ENCODE measurements around the gene UNC13B.
"Not testable (repeated sequence)": the region's sequence is repeated elsewhere in the genome, so short reads cannot be mapped to it uniquely, and the experiment has no call there.

The UNC13B gene

GRCh38 chr9:35161713-35162604 is at the start of gene UNC13B:
UNC13B (plus strand) TSS chr9:35162009; CDS start chr9:35162284, 275 bp downstream.
- DNase-seq: peak; percentile 31

GRCh38 chr9:35112257-35113020 is 49.4 kb upstream of the UNC13B start:
- no peak for DNase-seq

DNA sequence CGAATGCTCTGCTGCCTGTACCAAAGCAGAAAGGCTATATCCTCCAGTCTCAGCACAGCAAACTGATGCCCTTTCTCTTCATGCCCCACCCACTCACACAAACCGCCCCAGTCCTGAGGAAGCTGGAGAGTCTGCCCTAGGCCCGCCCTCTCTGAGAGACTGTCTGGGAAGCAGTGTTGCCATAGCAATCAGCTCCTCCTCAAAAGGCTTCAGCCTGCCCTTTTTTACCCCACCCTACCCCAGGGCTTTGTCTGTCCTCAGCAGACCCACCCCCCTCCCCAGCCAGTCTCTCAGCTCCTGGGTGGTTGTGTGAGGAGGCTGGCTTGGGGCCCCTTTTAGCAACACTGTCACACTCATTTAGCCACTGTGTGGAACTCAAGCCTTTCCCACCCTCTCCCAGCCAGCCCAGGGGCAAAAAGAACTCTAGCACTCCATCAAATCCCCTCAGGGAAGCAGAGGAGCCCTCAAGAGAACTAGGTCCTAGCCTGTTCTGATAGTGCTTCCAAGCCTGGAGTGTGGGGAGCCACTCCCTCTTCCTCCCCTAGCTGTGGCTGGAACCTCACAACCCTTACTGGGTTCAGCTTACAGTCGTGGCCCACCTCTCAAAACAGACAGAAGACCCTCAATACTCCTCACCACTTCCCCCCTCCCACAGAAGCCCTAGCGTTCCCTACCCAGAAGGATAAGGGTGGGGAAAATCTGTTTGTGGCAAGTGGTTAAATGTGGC is 47.5 kb upstream of the UNC13B start:
- DNase-seq: peak; percentile 17

DNA sequence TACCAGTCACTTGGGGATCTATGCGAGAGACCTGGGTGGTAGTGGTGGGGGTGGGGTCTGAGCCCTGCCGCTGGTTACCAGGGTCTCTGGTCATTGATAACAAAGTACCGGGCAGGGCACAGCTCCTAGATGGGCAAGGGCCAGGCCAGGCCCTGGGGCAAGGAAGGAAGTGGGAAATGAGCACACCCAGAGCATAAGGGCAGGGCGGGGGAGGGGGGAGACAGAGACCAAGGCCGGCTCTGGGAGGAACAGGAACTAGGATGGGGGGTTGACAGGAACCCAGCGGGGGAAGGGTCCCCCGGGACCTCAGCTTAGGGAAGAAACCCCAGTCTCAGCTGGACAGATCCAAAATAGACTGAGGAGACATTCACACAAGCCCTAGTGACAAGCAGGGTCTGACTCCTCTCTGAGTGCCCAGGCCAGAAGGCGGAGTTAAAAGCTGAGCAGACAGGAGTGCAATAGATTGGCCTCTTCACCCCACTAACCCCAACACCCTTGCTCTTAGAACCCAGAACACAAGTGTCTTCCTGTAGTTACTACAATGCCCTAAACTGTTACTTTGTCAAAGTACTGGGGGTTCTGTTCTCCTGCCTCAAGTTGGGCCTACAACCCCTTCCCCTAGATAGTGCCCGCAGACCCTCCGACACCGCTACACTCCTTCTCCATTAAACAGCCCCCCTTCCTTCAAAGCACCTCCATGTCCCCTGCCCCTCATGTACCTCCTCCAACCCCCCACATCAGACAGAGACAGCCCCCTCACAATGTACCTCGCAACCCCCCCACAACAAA is 46.8 kb upstream of the UNC13B start:
- no peak for DNase-seq

DNA sequence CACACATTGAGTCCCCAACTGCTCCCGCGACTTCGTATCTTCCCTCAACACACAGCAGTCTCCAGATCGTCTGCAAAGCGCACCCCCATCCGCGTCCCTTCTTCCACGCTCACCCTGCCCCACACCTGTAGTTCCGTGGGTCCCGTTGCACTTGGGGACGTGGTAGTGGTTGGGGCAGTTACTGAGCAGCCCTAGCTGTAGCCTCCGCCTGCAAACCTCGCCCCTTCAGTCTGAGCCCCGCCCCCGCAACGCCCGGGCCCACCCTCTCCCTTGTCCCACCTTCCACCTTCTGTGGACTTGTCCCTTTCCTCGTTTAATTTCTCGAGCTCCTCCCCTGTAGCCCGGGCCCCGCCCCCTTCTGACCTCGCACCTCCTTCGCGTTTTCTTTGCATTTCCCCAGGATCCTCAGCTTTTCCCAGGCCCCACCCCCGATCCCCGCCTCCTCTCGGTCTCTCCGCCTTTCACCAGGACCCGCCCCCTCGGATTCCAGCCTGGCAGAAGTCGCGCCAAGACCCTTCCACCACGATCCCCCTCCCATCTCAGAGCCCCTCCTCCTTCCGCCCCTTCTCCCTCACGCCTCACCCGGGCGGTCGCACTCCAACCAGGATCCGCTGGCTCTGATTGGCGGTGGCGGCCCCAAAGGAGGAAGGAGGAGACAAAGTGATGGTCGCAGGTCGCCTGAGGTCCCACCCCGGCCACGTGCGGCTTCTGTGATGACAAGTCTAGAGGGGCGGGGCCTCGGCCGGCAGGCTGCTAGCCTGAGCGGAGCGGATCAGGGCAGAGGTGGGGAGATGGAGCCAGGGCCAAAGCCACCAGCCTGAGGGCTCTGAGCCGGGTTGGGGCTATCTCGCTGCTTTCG is 45.9 kb upstream of the UNC13B start, which contains the start of gene ATOSB:
Gene ATOSB (minus strand): TSS at position 183 of the 859 bp plus-strand sequence. CDS start 7,588 bp downstream, outside the sequence.
- DNase-seq: peak; percentile 44

DNA sequence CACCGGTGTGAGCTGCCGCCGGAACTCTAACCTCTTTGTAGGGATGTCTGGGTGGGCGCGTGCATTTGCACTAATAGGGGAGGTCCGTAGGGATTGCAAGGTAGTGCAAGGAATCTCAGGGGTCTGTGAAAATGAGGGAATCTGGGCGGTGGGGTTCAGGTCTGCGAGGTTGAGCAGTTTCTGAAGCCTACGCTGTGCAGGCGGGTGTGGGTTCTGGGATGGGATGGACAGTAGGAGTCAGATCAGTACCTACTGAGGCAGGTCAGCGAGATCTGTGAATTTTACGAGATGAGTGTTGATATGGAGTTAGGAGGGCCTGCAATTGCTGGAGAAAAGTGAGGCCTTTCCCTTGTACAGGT is 45.3 kb upstream of the UNC13B start:
- no peak for DNase-seq

- peak; percentile 32 for DNase-seq
Observed at GRCh38 chr9:35116898-35117551, 44.8 kb upstream of the UNC13B start.

DNA sequence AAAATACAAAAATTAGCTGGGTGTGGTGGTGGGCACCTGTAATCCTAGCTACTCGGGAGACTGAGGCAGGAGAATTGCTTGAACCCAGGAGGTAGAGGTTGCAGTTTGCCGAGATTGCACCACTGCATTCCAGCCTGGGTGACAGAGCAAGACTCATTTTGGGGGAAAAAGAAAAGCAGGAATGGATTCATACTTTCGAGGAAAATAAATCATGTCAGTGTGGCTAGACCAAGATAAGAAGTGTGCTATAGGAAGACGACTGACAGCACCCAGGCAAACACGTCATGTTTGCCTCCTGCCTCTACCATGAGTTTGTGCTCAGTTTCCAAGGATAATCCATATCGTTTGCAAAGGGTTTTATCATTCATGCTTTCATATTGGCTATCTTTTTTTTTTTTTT is 26.9 kb upstream of the UNC13B start:
- no peak for DNase-seq

DNA sequence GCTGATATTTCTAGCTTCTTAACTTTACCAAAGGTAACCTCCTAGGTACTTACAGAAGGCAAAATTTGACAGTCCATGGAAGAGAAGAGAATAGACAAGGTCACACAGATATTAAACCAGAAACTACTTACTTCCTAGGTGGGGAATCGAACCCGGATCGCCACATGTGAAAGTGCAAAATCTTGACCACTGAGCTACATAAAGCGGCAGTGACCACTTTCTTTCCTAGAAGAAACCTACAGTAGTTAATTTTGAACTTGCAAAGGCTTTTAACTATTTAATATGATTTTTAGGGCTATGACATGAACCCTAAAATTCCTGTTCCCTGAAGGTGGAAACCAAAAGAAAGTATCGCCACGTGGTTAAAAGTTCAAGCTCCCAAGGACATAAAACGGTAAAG is 25.8 kb upstream of the UNC13B start:
- DNase-seq: no peak

- no peak for DNase-seq
Observed at GRCh38 chr9:35136866-35137265, 24.9 kb upstream of the UNC13B start.

DNA sequence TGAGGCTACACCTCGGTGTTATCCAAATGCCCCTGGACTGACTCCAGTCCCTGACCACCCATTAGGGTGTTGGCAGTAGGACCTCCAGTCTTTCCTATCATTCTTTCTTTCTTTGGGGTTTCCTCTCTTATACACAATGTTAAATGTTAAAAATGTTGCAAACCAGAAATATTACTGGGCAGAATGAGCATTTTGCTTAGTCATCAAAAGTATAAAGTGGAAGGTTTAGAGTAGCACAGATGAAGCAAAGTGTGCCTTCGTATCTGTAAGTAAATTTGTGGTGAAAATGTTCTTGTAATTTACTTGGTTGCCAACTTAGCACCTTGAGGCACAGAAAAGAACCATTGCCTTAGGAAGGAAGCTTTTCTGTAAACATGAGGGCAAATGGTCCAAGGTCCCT is 21.7 kb upstream of the UNC13B start:
- DNase-seq: no peak

- DNase-seq: no peak
Observed at GRCh38 chr9:35142037-35142436, 19.8 kb upstream of the UNC13B start.

DNA sequence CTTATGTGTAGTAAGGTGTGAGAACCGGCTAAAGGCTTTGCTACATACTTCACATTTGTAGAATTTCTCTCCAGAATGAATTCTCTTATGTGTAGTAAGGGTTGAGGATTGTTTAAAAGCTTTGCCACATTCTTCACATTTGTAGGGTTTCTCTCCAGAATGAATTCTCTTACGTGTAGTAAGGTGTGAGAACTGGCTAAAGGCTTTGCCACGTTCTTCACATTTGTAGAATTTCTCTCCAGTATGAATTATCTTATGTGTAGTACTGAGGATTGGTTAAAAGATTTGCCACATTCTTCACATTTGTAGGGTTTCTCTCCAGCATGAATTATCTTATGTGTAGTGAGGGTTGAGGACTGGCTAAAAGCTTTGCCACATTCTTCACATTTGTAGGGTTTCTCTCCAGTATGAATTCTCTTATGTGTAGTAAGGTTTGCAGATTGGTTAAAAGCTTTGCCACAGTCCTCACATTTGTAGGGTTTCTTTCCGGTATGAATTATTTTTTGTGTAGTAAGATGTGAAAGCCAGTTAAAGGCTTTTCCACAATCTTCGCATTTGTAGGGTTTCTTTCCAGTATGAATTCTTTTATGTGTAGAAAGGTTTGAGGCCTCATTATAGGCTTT is 13.8 kb upstream of the UNC13B start:
- not testable (repeated sequence) for DNase-seq

- no peak for DNase-seq
Observed at GRCh38 chr9:35152926-35153325, 8.9 kb upstream of the UNC13B start.

DNA sequence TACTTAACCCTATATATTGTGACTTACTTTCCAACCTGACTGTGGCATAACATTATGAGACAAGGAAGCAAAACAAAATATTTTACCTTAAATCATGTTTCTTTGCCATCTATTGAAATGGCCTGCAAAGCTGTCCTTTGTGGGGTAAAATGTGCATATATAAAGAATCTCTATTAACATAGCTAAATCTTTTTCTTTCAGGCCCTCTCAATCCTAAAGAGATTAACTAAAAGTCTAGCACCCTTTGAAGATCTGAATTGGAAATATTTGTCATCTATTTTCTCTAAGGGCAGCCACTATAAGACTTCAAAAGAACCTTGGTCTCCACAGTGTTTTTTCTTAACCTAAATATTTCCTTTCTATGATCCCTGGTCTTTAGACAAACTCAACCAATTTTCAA is 5.0 kb upstream of the UNC13B start:
- DNase-seq: no peak

- DNase-seq: not testable (repeated sequence)
Observed at GRCh38 chr9:35157836-35158235, 4.0 kb upstream of the UNC13B start.

DNA sequence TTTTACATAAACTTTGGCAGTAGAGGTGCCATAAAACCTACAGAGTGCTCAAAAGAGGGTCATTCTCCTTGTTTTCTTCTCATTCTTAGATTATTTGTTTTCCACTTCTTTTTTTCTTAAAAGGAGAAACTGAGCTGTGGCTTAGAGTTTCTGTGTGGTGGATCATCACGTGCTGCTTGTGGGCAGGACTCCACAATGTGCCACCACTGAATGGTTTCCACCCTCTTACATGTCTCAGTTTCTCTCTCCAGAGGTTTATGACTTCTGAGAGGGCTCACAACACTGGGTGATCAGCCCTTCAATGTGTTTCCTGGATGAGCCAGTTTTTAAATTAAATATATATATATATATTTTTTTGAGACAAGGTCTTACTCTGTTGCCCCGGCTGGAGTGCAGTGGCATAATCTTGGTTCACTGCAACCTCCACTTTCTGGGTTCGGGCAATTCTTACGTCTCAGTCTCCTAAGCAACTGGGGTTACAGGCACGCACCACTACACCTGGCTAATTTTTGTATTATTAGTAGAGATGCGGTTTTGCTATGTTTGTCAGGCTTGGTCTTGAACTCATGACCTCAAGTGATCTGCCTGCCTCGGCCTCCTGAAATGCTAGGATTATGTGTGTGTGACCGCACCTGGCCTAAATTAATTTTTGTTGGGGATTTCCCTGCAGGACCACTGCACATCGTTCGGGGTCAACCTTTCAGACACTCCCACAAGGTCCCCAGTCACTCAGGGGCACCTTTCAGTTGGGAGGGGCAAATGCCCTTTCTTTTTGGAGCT is 3.1 kb upstream of the UNC13B start:
- DNase-seq: no peak

DNA sequence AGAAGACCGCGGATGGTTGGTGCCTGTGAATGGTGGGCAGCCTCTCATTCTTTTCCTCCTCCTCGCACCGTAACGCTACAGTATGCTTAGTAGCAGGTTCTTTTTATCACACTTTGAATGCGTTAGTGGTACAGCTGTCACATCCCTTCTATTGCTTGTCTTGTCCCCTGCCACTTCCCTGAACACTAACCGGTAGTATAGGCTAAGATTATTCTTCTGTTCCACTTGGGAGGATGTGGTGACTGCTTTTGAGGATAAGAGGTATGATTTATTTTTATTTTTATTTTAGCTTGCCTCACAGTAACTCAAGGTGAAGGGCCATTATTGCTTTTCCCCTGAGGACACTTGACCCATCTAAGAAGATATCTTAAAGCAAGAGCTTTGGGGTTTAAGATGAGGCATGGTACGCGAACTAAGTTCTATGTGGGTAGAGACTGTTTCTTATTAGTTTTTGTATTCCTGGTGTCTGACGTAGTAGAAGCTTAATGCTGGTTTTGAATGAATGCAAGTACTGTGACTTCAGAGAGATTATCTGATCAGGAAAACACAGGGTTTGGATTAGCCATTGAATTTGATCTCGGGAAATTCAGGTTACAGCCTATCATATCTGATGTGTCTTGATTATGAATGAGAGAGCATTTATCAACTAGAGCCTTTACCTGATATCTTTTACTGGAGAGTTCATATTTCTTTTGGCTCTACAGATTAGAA is 951 bp downstream of the UNC13B start:
- DNase-seq: no peak

DNA sequence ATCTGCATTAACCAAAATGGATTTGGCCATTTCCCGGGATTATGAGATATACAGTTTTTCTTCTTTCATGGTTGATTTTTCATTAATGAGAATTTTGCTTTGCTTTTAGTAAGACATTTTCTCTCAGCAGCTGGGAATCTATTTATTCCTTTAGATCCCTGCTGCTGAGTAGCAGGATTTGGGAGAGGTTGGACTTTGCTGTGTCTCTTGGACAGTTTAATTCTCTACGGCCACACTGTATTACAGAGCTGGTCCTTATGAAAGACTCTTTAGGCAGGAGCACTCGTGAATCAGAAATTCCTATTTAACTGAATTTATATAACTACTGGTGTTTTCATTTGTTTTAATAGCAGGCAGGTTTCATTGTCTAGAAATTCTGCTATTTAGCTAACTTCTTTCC is 1.6 kb downstream of the UNC13B start:
- DNase-seq: no peak
